SK-N-SH treated with all-trans-retinoic acid at 6 μM for 48 hours (cell line): ENCODE data around the gene SMARCA1.

Experiments
- OSR1 ChIP-seq: fragments of 250-450 bp; sonication (Bioruptor Pico); IDR thresholded peaks from 2 replicates; pipeline ENCODE4 v1.8.0; 2022; ENCODE audit warnings: moderate library complexity, mild to moderate bottlenecking, inconsistent platforms
- ZFP30 ChIP-seq: fragments of 450-650 bp; formaldehyde crosslinking; IDR thresholded peaks from 2 replicates; pipeline ENCODE4 v1.5.0; 2022; ENCODE audit warnings: mild to moderate bottlenecking, moderate library complexity

DNA sequence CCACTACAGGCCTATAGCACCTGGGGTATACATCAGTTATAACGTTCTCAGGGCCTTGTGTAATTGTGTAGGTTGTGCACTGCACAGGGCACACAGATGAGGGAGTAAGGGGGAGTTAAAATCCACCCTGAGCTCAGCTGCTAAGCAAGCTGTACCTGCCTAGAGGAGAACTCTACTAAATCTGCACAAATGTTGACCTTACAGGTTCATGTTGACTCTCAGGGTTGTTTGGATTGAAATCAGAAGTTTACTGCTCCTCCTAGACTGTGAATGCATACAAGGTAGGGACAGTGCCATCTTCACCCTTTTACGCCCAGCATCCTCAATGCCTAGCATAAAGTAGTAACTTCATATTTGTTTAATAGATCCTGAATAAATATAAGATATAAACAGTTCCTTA is 89.8 kb downstream of the SMARCA1 start:
- no peak for TF ChIP-seq OSR1 (CRISPR knock-in tag)
- no peak for TF ChIP-seq ZFP30 (CRISPR knock-in tag)
